ENCODE data around the gene SDF2L1. TPM values are rescaled to one million over a fixed set of nuclear protein-coding genes. Genes with fewer than 3 reads are reported as not detected.

SDF2L1 gene
- total RNA-seq (2011; cell fraction: chromatin; rRNA removed; ENCODE audit: low replicate concordance): 72.2 and 221 TPM in 2 replicates
- 489 and 555 TPM in 2 replicates for total RNA-seq (2011; cell fraction: nucleolus; rRNA removed)
- total RNA-seq (2011; cell fraction: nucleoplasm; rRNA removed): 263 and 279 TPM in 2 replicates
- 894 and 989 TPM in 2 replicates for total RNA-seq (2014; rRNA removed)
- total RNA-seq (2014; rRNA removed; fragmentation: Illumina TruSeq; extraction: Trizol): 41.9 and 82.9 TPM in 2 replicates
- 135 and 153 TPM in 2 replicates for total RNA-seq (2015; rRNA removed; fragmentation: Illumina TruSeq; extraction: Trizol)
- 551 and 557 TPM in 2 replicates for total RNA-seq (2021)
- polyA plus RNA-seq (2011; rRNA removed): 124 and 218 TPM in 2 replicates
- 273 and 603 TPM in 2 replicates for polyA plus RNA-seq (2011; cell fraction: cytosol; rRNA removed)
- polyA plus RNA-seq (2011; cell fraction: nucleus; rRNA removed): 110 and 123 TPM in 2 replicates
- polyA plus RNA-seq (2012): 384 and 632 TPM in 2 replicates
- 33.8 and 82.2 TPM in 2 replicates for polyA plus RNA-seq (2014; fragmentation: Illumina TruSeq; extraction: Trizol)
- 10 to 100 TPM; 15.1 to 34.8 TPM for polyA plus RNA-seq (2014; fragmentation: Nextera tagmentation; extraction: Ambion mirVana)
- 666 and 827 TPM in 2 replicates for polyA plus RNA-seq (2014; rRNA removed)
- polyA minus RNA-seq (2011; rRNA and poly(A)+ RNA removed): 50.1 and 80.5 TPM in 2 replicates
- polyA minus RNA-seq (2011; cell fraction: cytosol; rRNA and poly(A)+ RNA removed): 107 and 114 TPM in 2 replicates
- polyA minus RNA-seq (2011; cell fraction: nucleus; rRNA and poly(A)+ RNA removed): 37.7 and 69.6 TPM in 2 replicates
- Bru-seq, nascent RNA: percentile 99 among the genes with signal in this experiment
- percentile 98 among the genes with signal in this experiment for BruChase-seq, experiment 1, labeled RNA remaining after a 2-hour chase
- BruChase-seq, experiment 2, labeled RNA remaining after a 6-hour chase: percentile 99 among the genes with signal in this experiment
- long read RNA-seq, experiment 1, transcript SDF2L1-202 (2 exons, 601 nt): minor isoform, 7 of 1,574 reads
- long read RNA-seq, experiment 1, transcript SDF2L1-201 (3 exons, 865 nt): major isoform, 1,287 of 1,574 reads
- long read RNA-seq, experiment 1, partial matches to known transcripts: 29 of 1,574 reads
- long read RNA-seq, experiment 1, other reads (novel, unspliced or antisense): 251 of 1,574 reads
- long read RNA-seq, experiment 2, transcript SDF2L1-201 (3 exons, 865 nt): major isoform, 485 of 596 reads
- long read RNA-seq, experiment 2, partial matches to known transcripts: 43 of 596 reads
- long read RNA-seq, experiment 2, other reads (novel, unspliced or antisense): 67 of 596 reads
- long read RNA-seq, experiment 3, transcript SDF2L1-201 (3 exons, 865 nt): major isoform, 886 of 903 reads
- long read RNA-seq, experiment 3, partial matches to known transcripts: 3 of 903 reads
- long read RNA-seq, experiment 3, other reads (novel, unspliced or antisense): 13 of 903 reads

DNA sequence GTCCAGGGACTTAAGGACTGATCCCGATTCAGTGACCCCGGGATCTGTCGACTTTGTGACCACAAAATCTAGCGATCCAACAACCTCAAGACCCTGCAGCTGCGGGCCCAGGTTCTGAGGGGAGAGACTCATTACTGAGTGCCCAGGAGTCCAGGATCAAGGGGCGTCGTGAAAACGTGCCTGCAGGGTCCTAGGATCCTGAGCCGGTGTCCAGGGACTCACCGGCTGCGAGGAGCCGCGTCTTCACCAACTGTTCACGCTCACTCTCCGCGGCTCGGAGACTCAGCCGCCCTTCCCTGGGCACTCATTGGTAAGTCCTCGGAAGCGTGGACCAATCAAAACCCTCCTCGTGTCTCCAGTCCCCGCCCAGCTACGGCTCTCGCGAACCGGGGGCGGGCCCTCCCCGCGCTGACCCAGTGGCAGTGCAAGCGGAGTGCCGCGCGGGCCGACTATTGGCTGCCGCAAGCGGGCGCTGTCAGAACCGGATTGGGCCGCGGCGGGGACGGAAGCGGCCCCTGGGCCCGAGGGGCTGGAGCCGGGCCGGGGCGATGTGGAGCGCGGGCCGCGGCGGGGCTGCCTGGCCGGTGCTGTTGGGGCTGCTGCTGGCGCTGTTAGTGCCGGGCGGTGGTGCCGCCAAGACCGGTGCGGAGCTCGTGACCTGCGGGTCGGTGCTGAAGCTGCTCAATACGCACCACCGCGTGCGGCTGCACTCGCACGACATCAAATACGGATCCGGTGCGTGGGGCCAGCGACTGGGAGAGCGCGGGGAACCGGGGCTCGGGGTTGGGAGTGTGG lies at the start of gene SDF2L1:
SDF2L1 (plus strand) TSS at position 514 of the 795 bp plus-strand sequence; CDS start at position 549, 35 bp downstream.
- peak; percentile 100 for DNase-seq (ENCODE audit: extremely low read depth in 1 of 4, low spot score in 3 of 4)
- Histone ChIP-seq H3K27me3 (ENCODE audit: control insufficient read depth in 2 of 2, insufficient read depth in 2 of 2, low read length in 2 of 2) (no peaks in the 10 kb centered on the region; a peak in 1 of 5 replicates), H3K27ac (ENCODE audit: extremely low read depth, low read depth, low read length) (peak within 1 kb of the TSS; percentile 83), H3K4me2 (ENCODE audit: insufficient read depth, low read length) (peak within 1 kb of the TSS; percentile 95), H3K79me2 (ENCODE audit: control insufficient read depth, insufficient read depth, low read length) (peaks cover 38% of the 10 kb centered on the region), H3K9me1 (ENCODE audit: control insufficient read depth, insufficient read depth, low read length) (peaks cover 16% of the 10 kb centered on the region), H4K20me1 (replicated peaks; ENCODE audit: control insufficient read depth, insufficient read depth, low read length) (peaks cover 22% of the 10 kb centered on the region), H3K36me3 (ENCODE audit: control insufficient read depth, insufficient read depth, low read length) (peaks cover 34% of the 10 kb centered on the region), H3K4me3 (peak within 1 kb of the TSS; percentile 59), H3K4me1 (replicated peaks in 1 of 2; ENCODE audit: control insufficient read depth in 2 of 2, insufficient read depth in 2 of 2, low read length in 2 of 2) (peaks cover 31 to 57% of the 10 kb centered on the region in 2 experiments), H2AFZ (ENCODE audit: low read depth, low read length) (peak within 1 kb of the TSS; percentile 97), H3K9me3 (replicated peaks; ENCODE audit: control insufficient read depth, insufficient read depth, low read depth, low read length) (no peaks in the 10 kb centered on the region), H3K9ac (ENCODE audit: insufficient read depth in 1 of 2, low read depth in 2 of 2, low read length in 2 of 2) (peak within 1 kb of the TSS; percentile 92 to 97)
- FAIRE-seq: peak; percentile 96
- POLR2A ChIA-PET: interaction anchor here (0.5 to 76.8 kb wide), 42 partner anchors 17 to 1532 kb away, joined by 3 to 4622 read pairs (median 4); partner anchors contain the start of genes CCDC116, MAPK1, PPIL2 and PPM1F
- in situ Hi-C loops (cut with MboI) (loop anchor here (5.0 to 25.0 kb wide), 3 partner anchors 105 to 505 kb away; no protein-coding TSS in a partner anchor), intact Hi-C loops (cut with micrococcal nuclease) (loop anchor here (1.0 to 2.0 kb wide), 5 partner anchors 10 to 75 kb away; partner anchors contain the start of genes CCDC116, PPIL2 and UBE2L3)
- under 1% methylated on average over 76 of the region's 76 CpGs for WGBS (ENCODE audit: insufficient coverage, low coverage, missing lambda C conversion rate)
- BruUV-seq (replicated peaks): no TSS peak
- ATAC-seq: peak; percentile 94
- CTCF ChIA-PET (ENCODE audit: low intra/inter-chr PET ratio): interaction anchor here (0.6 to 8.8 kb wide), 10 partner anchors 12 to 540 kb away, joined by 3 to 99 read pairs (median 5); partner anchors contain the start of genes CCDC116 and YDJC
- TF ChIP-seq POLR2B (IDR thresholded peaks at IDR 0.05; ENCODE audit: low read depth, partially characterized antibody) (no peak), ZKSCAN1 (IDR thresholded peaks at IDR 0.05; ENCODE audit: low read depth, low read length) (peak; percentile 68; the same call in 1 of the 2 replicates), EHMT2 (IDR thresholded peaks at IDR 0.05) (no peak), NEUROD1 (IDR thresholded peaks at IDR 0.05; ENCODE audit: borderline replicate concordance, low read depth, low read length, partially characterized antibody) (peak; percentile 100), MYC (IDR thresholded peaks at IDR 0.05; ENCODE audit: low read depth, low read length) (peak; percentile 95), MYC (CRISPR knock-in tag; IDR thresholded peaks at IDR 0.05; ENCODE audit: borderline replicate concordance, low read depth) (no peak), ZFPM2 (CRISPR knock-in tag; IDR thresholded peaks at IDR 0.05) (no peak), ZBTB1 (CRISPR knock-in tag; IDR thresholded peaks at IDR 0.05; ENCODE audit: borderline replicate concordance, low read depth) (no peak), ZZZ3 (IDR thresholded peaks at IDR 0.05) (no peak), JUND (IDR thresholded peaks at IDR 0.05; ENCODE audit: borderline replicate concordance, low read depth, low read length) (peak; percentile 72), JUND (tag; IDR thresholded peaks at IDR 0.05; ENCODE audit: borderline replicate concordance, low read depth, low read length) (no peak), RFX5 (IDR thresholded peaks at IDR 0.05; ENCODE audit: low read depth, low read length) (peak; percentile 86), ZNF431 (CRISPR knock-in tag; IDR thresholded peaks at IDR 0.05) (no peak), TBL1XR1 (IDR thresholded peaks at IDR 0.05; ENCODE audit: low read length in 2 of 2) (peak; percentile 71 to 82), ELF1 (tag; IDR thresholded peaks at IDR 0.05) (no peak)
